ENCODE measurements around the gene ADAMTS2. TPM values are rescaled to one million over a fixed set of nuclear protein-coding genes. Genes with fewer than 3 reads are reported as not detected.

Gene ADAMTS2
- total RNA-seq, 1 donor from 2014 or later: 23.5 TPM

DNA sequence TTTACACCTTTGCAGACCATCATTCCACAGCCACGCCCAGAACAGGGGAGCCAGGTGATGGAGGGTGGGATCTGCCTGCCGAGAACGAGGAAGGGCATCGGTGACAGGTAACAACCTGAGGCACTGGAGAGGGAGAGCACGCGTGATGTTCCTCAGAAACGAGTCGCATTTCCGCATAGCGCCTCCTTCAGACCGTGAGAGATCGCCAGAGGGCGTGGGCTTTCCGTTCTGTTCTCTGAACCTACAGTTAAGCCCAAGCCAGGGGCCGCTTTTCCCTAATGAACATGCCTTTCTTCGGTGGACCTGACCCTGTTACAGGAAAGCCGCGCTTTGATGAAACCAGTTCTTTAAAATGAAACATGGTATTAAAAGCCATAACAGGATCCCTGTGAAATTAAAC, 17.1 kb upstream of the ADAMTS2 start:
- Mint-ChIP-seq H3K4me1 (ENCODE audit: low read depth, unreplicated experiment) (peaks cover 12% of the 10 kb centered on the region), H3K36me3 (ENCODE audit: unreplicated experiment) (no peaks in the 10 kb centered on the region), H3K27me3 (ENCODE audit: unreplicated experiment) (peaks cover 10% of the 10 kb centered on the region), H3K4me3 (ENCODE audit: unreplicated experiment) (no peak overlapping the region), H3K9me3 (ENCODE audit: unreplicated experiment) (peaks cover 5% of the 10 kb centered on the region), H3K27ac (ENCODE audit: unreplicated experiment) (no peak overlapping the region)
- TF ChIP-seq, protein P1, sequence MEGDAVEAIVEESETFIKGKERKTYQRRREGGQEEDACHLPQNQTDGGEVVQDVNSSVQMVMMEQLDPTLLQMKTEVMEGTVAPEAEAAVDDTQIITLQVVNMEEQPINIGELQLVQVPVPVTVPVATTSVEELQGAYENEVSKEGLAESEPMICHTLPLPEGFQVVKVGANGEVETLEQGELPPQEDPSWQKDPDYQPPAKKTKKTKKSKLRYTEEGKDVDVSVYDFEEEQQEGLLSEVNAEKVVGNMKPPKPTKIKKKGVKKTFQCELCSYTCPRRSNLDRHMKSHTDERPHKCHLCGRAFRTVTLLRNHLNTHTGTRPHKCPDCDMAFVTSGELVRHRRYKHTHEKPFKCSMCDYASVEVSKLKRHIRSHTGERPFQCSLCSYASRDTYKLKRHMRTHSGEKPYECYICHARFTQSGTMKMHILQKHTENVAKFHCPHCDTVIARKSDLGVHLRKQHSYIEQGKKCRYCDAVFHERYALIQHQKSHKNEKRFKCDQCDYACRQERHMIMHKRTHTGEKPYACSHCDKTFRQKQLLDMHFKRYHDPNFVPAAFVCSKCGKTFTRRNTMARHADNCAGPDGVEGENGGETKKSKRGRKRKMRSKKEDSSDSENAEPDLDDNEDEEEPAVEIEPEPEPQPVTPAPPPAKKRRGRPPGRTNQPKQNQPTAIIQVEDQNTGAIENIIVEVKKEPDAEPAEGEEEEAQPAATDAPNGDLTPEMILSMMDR (IDR thresholded peaks at IDR 0.05; ENCODE audit: partially characterized antibody, unreplicated experiment): no peak
- DNase-seq: no peak

GRCh38 chr5:179361037-179361603, 15.9 kb upstream of the ADAMTS2 start:
- H3K4me1 Mint-ChIP-seq (ENCODE audit: low read depth, unreplicated experiment): peaks cover 5% of the 10 kb centered on the region

DNA sequence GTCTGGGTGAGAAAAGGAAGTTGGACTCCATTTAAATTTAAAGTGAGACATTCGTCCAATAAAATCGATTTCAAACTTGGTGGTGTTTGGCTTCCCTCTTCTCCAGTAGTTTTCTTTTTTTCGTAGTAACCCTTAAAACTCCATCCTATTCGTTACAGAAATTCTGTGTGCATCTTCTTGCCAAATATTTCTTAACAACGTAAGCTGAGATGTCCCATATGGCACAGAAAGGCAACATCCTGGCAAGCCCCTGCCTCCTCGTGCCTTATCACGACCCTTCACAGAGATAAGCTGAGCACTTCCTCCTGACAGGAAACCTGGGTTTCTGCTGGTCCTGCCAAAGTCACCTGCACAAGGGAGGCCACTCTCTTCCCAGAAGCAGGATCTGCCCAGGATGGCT, 11.8 kb upstream of the ADAMTS2 start:
- Mint-ChIP-seq H3K4me3 (ENCODE audit: unreplicated experiment) (no peak overlapping the region), H3K9me3 (ENCODE audit: unreplicated experiment) (peaks cover 5% of the 10 kb centered on the region), H3K4me1 (ENCODE audit: low read depth, unreplicated experiment) (no peaks in the 10 kb centered on the region), H3K36me3 (ENCODE audit: unreplicated experiment) (peaks cover 4% of the 10 kb centered on the region), H3K27ac (ENCODE audit: unreplicated experiment) (no peak overlapping the region), H3K27me3 (ENCODE audit: unreplicated experiment) (peaks cover 3% of the 10 kb centered on the region)
- no peak for DNase-seq
- TF ChIP-seq, protein P1 (IDR thresholded peaks at IDR 0.05; ENCODE audit: partially characterized antibody, unreplicated experiment): no peak

More at GRCh38 chr5:179361037-179361603, 15.9 kb upstream of the ADAMTS2 start:
- Mint-ChIP-seq H3K36me3 (ENCODE audit: unreplicated experiment) (no peaks in the 10 kb centered on the region), H3K27me3 (ENCODE audit: unreplicated experiment) (peaks cover 6% of the 10 kb centered on the region), H3K4me3 (ENCODE audit: unreplicated experiment) (no peak overlapping the region), H3K27ac (ENCODE audit: unreplicated experiment) (no peak overlapping the region), H3K9me3 (ENCODE audit: unreplicated experiment) (peaks cover 5% of the 10 kb centered on the region)
- TF ChIP-seq, protein P1 (IDR thresholded peaks at IDR 0.05; ENCODE audit: partially characterized antibody, unreplicated experiment): no peak
- no peak for DNase-seq

DNA sequence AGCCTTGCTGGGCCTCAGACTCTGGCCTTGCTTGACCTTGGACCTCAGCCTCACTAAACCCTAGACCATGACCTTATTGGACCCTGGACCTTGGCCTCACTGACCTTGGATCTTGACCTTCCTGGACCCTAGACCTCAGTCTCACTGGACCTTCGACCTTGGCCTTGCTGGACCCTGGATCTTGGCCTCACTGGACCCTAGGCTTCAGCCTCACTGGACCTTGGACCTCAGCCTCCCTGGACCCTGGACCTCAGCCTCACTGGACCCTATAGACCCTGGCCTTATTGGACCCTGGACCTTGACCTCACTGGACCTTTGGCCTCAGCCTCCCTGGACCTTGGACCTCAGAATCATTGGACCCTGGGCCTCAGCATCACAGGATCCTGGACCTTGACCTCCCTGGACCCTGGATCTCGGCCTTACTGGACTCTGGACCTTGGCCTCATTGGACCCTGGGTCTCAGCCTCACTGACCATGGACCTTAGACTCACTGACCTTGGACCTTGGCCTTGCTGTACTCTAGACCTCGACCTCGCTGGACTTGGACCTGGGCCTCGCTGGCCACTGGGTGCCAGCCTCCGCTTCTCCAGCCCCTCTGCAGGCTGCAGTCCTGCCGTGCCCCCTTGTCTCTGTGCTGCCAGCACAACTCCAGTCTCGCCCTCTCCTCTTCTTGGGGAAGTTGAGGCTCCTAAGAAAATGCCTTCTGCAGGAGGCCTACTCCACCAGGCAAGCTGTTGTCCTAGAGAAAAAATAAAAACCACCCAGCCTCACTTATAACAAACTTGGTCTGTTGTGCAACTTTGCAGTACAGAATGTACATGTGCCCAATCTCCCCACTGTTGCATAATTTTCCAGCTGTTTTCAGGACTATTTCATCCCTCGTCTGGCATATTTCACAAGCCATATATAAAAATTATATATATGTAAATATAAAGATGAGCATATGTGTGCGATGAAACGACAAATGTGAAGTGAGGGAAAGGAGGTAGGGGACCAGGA, 11.0 kb upstream of the ADAMTS2 start:
- H3K4me3 Mint-ChIP-seq (ENCODE audit: unreplicated experiment): no peak overlapping the region
- H3K9me3 Mint-ChIP-seq (ENCODE audit: unreplicated experiment): peaks cover 5% of the 10 kb centered on the region
- DNase-seq: no peak
- peaks cover 4% of the 10 kb centered on the region for H3K36me3 Mint-ChIP-seq (ENCODE audit: unreplicated experiment)
- H3K27ac Mint-ChIP-seq (ENCODE audit: unreplicated experiment): no peak overlapping the region
- H3K27me3 Mint-ChIP-seq (ENCODE audit: unreplicated experiment): peaks cover 5% of the 10 kb centered on the region
- no peaks in the 10 kb centered on the region for H3K4me1 Mint-ChIP-seq (ENCODE audit: low read depth, unreplicated experiment)
- TF ChIP-seq, protein P1 (IDR thresholded peaks at IDR 0.05; ENCODE audit: partially characterized antibody, unreplicated experiment): no peak

Data from glutamatergic neuron (in vitro differentiated cells).